ENCODE data around the gene CYTH3.

The CYTH3 gene

DNA sequence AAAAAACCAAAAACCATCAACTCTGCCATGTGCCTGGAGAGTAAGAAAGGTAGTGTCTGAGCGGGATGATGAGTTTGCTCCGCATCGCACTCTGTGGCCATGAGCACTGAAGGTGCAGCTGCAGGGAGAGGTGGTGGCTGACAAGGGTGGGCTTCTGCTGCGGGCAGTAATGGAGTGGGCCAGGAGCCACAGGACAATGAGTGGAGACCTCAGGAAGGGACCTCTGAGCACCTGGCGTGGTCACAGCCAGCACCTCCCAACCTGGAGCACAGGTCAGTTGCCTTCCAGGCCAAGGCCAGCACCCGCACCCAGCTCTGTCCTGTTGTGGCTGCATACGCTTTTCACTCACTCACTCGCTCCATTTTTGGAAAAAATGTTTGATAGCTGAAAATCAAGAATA lies 125.8 kb downstream of the CYTH3 start:
- no peak for DNase-seq

DNA sequence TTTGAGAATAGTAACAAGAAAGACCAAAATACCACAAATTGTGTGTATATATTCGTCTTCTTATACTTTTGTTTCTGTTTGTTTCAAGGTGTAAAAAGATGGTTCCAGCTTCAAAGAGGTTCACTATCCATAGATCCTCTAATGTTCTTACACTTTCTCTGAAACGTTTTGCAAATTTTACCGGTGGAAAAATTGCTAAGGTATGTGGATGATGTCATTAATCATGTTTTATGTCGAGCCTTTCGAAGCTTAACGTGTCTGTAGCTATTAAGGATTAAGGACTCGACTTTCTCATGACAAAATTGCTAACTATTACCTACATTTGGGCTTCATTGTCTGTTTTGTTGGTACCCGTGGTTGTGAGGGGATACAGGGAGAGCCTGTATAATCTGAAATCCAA lies 128.4 kb downstream of the CYTH3 start:
- no peak for DNase-seq

DNA sequence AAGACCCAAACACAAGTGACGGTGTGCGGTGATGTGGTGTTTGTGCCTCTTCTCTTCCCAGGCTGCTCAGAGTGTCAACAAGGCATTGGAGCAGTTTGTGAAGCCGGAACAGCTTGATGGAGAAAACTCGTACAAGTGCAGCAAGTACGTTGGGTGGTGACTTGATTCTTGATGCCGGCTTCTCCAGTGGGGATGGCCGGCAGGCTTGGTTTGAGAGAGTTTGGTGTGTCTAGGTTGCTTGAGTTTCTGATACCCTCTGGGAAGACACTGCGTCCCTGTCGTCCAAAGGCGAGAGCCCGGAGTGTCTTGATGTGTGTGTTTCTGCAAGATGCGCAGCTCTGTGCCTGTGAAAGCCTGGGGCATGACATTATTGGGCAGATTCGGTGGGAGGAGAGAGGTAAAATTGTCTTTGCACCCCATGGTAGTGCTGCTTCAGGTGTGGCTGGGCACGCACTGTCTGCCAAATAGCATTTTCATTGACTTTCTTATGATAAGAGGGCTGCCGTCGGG lies 129.5 kb downstream of the CYTH3 start:
- no peak for DNase-seq

DNA sequence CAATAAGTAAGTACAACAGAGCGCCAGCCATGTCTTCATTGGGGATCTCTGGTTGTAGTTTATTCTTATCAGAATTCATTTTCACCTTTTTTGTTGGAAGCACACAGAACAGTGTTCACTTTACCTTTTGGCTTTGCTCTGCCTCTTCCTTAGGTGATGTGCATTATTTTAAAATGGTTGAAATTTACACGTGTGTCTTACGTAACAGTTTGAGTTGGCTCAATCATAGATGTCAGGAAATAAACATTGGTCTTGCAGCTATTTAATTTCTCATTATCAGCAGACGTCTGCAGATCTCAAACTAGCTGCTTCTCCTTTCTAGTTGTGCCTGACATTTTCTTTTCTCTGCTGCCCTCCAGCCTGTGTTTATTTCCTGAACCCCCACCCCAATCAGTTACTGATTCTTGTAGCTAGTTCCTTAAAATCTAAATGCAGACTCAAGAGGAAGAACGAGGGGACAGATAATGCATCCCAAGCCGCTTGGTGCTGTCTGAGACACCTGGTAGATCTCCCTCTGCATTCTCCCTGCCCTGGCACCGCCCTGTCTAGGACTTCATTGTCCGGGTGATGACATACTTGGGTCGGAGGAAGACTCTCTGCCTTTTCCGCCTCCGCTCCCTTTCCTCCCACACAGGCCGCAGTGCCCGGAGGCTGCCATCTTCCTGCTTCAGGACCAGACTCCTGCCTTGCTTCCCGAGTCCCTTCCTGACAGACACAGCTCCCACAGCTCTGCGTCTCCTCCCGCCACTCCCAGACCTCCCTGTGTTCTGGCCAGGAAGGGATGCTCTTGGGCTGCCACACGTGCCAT lies 133.0 kb downstream of the CYTH3 start:
- peak; percentile 80 for DNase-seq

DNA sequence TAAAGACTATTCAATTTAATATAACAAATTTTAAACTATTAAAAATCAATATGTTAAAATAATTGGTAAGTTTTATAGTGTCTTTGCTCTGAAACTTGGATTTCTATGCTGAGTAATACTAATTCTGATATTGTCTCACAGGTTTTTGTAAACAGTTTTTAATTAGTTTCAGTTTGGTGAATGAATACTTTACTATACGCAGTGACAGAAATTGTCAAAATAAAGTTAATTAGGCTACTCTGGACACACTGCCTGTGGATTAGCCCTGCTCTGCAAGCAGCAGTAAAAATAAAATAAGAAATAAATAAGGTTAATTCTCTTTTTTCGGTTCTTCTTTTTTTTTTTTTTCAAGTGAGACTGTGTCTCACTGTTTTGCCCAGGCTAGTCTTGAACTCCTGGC lies 135.9 kb downstream of the CYTH3 start:
- DNase-seq: peak; percentile 17

DNA sequence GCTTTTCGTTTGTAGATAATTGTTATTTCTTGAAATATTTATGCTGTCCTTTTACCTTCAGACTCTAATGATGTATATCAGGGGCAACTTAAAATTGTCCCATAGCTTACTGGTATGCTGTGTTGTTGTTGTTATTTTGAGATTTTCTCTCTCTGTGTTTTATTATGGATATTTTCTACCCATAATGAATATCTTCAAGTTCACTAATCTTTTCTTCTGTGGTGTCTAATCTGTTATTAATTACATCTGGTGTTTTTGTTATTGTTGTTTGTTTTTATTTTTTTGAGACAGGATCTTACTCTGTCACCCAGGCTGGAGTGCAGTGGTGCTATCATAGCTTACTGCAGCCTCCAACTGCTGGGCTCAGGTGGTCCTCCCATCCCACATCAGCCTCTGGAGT lies 139.2 kb downstream of the CYTH3 start:
- no peak for DNase-seq

DNA sequence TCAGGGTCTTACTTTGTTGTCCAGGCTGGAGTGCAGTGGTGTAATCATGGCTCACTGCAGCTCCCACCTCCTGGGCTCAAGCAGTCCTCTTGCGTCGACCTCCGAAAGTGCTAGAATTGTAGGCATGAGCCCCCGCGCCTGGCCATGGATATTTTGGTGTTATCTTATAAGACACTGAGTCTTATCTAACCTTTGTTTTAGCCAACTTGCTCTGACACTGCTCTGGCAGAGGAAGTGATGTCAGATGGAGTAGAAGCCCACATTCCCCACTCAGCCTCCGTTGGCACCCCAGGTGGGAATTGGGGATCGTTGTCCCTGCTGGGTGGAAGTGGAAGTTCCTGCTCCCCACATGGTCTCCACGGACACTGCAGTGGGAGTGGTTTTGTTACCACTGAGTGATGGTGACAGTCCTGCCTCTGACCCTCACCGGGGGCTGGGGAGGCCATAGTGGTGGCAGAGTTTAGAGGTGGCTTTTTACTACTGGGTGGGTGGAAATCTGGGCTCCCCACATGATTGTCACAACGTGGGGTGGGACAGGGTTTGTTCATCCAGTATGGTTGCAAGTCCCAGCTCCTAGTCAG lies 142.3 kb downstream of the CYTH3 start:
- no peak for DNase-seq

DNA sequence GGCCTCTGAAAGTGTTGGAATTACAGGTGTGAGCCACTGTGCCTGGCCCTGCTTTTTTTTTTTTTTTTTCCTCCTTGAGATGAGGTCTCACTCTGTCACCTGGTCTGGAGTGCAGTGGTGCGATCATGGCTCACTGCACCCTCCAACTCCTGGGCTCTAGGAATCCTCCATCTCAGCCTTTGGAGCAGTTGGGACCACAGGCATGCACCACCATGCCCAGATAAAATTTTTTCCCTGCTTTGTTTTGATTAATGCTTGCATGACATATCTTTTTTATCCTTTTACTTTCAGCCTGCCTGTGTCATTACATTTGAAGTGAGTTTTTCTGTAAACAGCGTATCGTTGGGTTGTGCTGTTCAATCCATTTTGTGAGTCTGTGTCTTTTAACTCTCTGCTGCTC lies 144.2 kb downstream of the CYTH3 start:
- DNase-seq: no peak

DNA sequence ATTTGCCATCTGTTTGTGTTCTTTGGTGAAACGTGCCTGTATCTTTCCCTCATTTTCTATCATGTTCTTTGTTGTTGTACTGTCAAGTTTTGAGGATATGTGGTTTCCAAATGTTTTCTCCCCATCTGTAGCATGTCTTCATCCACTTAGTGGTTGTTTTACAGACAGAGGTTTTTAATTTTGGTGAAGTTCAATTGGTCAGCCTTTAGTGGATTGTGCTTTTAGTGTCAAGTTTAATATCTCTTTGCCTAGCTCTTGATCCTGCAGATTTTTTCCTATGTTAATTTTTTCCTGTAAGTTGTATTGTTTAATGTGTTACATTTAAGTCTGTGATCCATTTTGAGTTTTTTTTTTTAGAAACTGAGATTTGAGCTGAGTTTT lies 145.3 kb downstream of the CYTH3 start:
- no peak for DNase-seq

DNA sequence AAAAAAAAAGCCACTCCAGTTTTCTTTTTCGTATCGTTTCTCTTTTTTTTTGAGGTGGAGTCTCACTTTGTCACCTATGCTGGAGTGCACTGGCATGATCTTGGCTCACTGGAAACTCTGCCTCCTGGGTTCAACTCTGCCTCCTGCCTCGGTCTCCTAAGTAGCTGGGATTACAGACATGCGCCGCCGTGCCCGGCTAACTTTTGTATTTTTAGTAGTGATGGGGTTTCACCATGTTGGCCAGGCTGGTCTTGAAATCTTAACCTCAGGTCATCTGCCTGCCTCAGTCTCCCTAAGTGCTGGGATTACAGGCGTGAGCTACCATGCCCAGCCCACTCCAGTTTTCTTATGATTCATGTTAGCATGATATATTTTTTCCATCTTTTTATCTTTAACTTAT lies 148.6 kb downstream of the CYTH3 start:
- DNase-seq: no peak

DNA sequence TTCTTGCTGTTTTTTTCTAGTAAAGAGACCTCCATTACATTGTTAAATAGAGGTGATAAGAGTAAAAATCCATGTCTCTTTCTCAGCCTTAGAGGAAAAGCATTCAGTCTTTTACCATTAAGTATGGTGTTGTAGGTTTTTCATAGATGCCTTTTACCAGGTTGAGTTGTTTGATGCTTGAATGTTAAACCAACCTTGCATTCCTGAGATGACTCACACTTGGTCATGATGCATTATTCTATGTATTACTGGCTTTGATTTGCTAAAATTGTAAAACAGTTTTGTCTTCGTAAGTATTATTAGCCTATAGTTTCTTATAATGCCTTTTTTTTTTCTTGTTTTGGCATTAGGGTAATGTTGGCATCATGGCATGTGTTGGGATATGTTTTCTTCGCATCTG lies 151.3 kb downstream of the CYTH3 start:
- no peak for DNase-seq

DNA sequence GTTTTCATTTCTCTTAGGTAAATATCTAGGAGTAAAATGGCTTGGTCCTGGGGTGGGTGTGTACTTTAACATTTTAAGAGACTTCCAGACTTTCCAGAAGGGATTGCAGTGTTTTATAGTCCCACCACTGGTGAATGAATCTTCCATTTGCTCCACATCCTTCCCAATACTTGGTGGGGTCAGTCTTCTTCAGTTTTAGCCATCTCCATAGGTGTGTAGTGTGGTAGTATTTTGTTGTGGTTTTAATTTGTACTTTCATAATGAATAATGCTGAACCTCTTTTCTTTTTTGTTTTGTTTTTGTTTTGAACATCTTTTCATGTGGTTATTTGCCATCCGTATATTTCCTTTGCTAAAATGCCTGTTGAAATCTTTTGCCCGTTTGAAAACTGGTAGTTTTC lies 154.9 kb downstream of the CYTH3 start:
- no peak for DNase-seq

DNA sequence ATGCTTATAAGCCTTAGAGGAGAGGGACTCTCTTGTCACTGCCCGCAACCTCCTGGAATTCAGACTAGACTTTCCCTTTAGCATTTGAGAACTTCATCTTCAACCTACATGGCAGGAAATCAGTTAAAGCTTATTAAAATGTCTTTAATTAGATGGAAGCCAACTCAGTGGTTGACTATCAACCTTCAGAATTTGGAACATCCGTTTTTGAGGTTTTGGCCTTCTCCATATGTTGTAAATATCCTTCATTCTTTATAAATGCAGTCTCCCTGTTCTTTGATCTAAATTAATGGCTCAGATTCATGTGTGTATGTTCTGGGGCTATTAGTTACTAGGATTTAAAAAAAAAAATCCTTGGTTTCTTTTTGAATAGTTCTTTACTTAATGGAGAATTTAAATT lies 156.2 kb downstream of the CYTH3 start:
- DNase-seq: no peak
